ENCODE results near the gene CDH4. TPM values are rescaled to one million over a fixed set of nuclear protein-coding genes. Genes with fewer than 3 reads are reported as not detected.

Gene CDH4
- total RNA-seq, 1 experiment from 2014 or later = not detected

GRCh38 chr20:61369731-61370520, 117.9 kb downstream of the CDH4 start:
- Histone ChIP-seq H3K9me3 (ENCODE audit: low read length) (no peaks in the 10 kb centered on the region), H3K4me1 (ENCODE audit: low read length) (no peaks in the 10 kb centered on the region), H3K9me2 (replicated peaks; ENCODE audit: insufficient read depth, low read length) (no peaks in the 10 kb centered on the region), H3K9ac (ENCODE audit: low read length) (no peak overlapping the region), H3K27ac (ENCODE audit: low read length) (no peak overlapping the region), H3K27me3 (ENCODE audit: low read length) (no peaks in the 10 kb centered on the region), H3K4me2 (ENCODE audit: low read depth, low read length, poor library complexity, severe bottlenecking) (no peak overlapping the region), H3K79me2 (ENCODE audit: low read length) (no peaks in the 10 kb centered on the region), H3K4me3 (ENCODE audit: low read length) (no peak overlapping the region), H2AFZ (ENCODE audit: low read length) (no peak overlapping the region), H3K36me3 (ENCODE audit: insufficient read depth, low read length) (no peaks in the 10 kb centered on the region), H4K20me1 (ENCODE audit: insufficient read depth, low read depth, low read length) (no peaks in the 10 kb centered on the region)
- DNase-seq = no peak

- no peak overlapping the region for H3K4me2 ChIP-seq (ENCODE audit: low read depth, low read length, poor library complexity, severe bottlenecking)
- no peaks in the 10 kb centered on the region for H3K9me3 ChIP-seq (ENCODE audit: low read length)
- H3K27ac ChIP-seq (ENCODE audit: low read length) = no peak overlapping the region
- no peaks in the 10 kb centered on the region for H3K36me3 ChIP-seq (ENCODE audit: insufficient read depth, low read length)
- H3K9me2 ChIP-seq (replicated peaks; ENCODE audit: insufficient read depth, low read length) = no peaks in the 10 kb centered on the region
- DNase-seq = no peak
- H2AFZ ChIP-seq (ENCODE audit: low read length) = no peak overlapping the region
- H3K4me1 ChIP-seq (ENCODE audit: low read length) = no peaks in the 10 kb centered on the region
- H3K27me3 ChIP-seq (ENCODE audit: low read length) = no peaks in the 10 kb centered on the region
- H4K20me1 ChIP-seq (ENCODE audit: insufficient read depth, low read depth, low read length) = no peaks in the 10 kb centered on the region
- no peaks in the 10 kb centered on the region for H3K79me2 ChIP-seq (ENCODE audit: low read length)
- H3K4me3 ChIP-seq (ENCODE audit: low read length) = no peak overlapping the region
- no peak overlapping the region for H3K9ac ChIP-seq (ENCODE audit: low read length)
Measured at GRCh38 chr20:61370841-61371303, 118.8 kb downstream of the CDH4 start.

- Histone ChIP-seq H3K4me3 (ENCODE audit: low read length) (no peak overlapping the region), H3K27ac (ENCODE audit: low read length) (no peak overlapping the region), H3K9ac (ENCODE audit: low read length) (no peak overlapping the region), H3K4me1 (ENCODE audit: low read length) (no peaks in the 10 kb centered on the region), H4K20me1 (ENCODE audit: insufficient read depth, low read depth, low read length) (no peaks in the 10 kb centered on the region), H3K9me2 (replicated peaks; ENCODE audit: insufficient read depth, low read length) (no peaks in the 10 kb centered on the region), H3K4me2 (ENCODE audit: low read depth, low read length, poor library complexity, severe bottlenecking) (no peak overlapping the region), H3K27me3 (ENCODE audit: low read length) (no peaks in the 10 kb centered on the region), H3K36me3 (ENCODE audit: insufficient read depth, low read length) (no peaks in the 10 kb centered on the region), H2AFZ (ENCODE audit: low read length) (no peak overlapping the region), H3K79me2 (ENCODE audit: low read length) (no peaks in the 10 kb centered on the region), H3K9me3 (ENCODE audit: low read length) (no peaks in the 10 kb centered on the region)
- DNase-seq = no peak
Measured at GRCh38 chr20:61371501-61372136, 119.6 kb downstream of the CDH4 start.

- Histone ChIP-seq H3K27ac (ENCODE audit: low read length) (no peak overlapping the region), H3K9ac (ENCODE audit: low read length) (no peak overlapping the region), H3K4me2 (ENCODE audit: low read depth, low read length, poor library complexity, severe bottlenecking) (no peak overlapping the region), H4K20me1 (ENCODE audit: insufficient read depth, low read depth, low read length) (no peaks in the 10 kb centered on the region), H3K27me3 (ENCODE audit: low read length) (no peaks in the 10 kb centered on the region), H3K79me2 (ENCODE audit: low read length) (no peaks in the 10 kb centered on the region), H3K4me3 (ENCODE audit: low read length) (no peak overlapping the region), H2AFZ (ENCODE audit: low read length) (no peak overlapping the region), H3K36me3 (ENCODE audit: insufficient read depth, low read length) (no peaks in the 10 kb centered on the region), H3K9me2 (replicated peaks; ENCODE audit: insufficient read depth, low read length) (no peaks in the 10 kb centered on the region), H3K4me1 (ENCODE audit: low read length) (no peaks in the 10 kb centered on the region), H3K9me3 (ENCODE audit: low read length) (no peaks in the 10 kb centered on the region)
- DNase-seq = no peak
Measured at GRCh38 chr20:61372137-61373054, 120.3 kb downstream of the CDH4 start.

GRCh38 chr20:61373055-61373399, 121.0 kb downstream of the CDH4 start:
- no peak overlapping the region for H3K27ac ChIP-seq (ENCODE audit: low read length)
- H3K9ac ChIP-seq (ENCODE audit: low read length) = no peak overlapping the region
- no peaks in the 10 kb centered on the region for H3K27me3 ChIP-seq (ENCODE audit: low read length)
- no peak overlapping the region for H2AFZ ChIP-seq (ENCODE audit: low read length)
- H3K36me3 ChIP-seq (ENCODE audit: insufficient read depth, low read length) = no peaks in the 10 kb centered on the region
- H3K4me2 ChIP-seq (ENCODE audit: low read depth, low read length, poor library complexity, severe bottlenecking) = no peak overlapping the region
- no peaks in the 10 kb centered on the region for H3K9me3 ChIP-seq (ENCODE audit: low read length)
- H3K9me2 ChIP-seq (replicated peaks; ENCODE audit: insufficient read depth, low read length) = no peaks in the 10 kb centered on the region
- no peaks in the 10 kb centered on the region for H3K4me1 ChIP-seq (ENCODE audit: low read length)
- H3K79me2 ChIP-seq (ENCODE audit: low read length) = no peaks in the 10 kb centered on the region
- no peaks in the 10 kb centered on the region for H4K20me1 ChIP-seq (ENCODE audit: insufficient read depth, low read depth, low read length)
- DNase-seq = no peak
- no peak overlapping the region for H3K4me3 ChIP-seq (ENCODE audit: low read length)

- H3K36me3 ChIP-seq (ENCODE audit: insufficient read depth, low read length) = no peaks in the 10 kb centered on the region
- H3K9ac ChIP-seq (ENCODE audit: low read length) = no peak overlapping the region
- H3K4me2 ChIP-seq (ENCODE audit: low read depth, low read length, poor library complexity, severe bottlenecking) = no peak overlapping the region
- DNase-seq = no peak
- no peaks in the 10 kb centered on the region for H3K4me1 ChIP-seq (ENCODE audit: low read length)
- no peak overlapping the region for H3K27ac ChIP-seq (ENCODE audit: low read length)
- H3K27me3 ChIP-seq (ENCODE audit: low read length) = no peaks in the 10 kb centered on the region
- H3K79me2 ChIP-seq (ENCODE audit: low read length) = no peaks in the 10 kb centered on the region
- no peaks in the 10 kb centered on the region for H3K9me3 ChIP-seq (ENCODE audit: low read length)
- no peaks in the 10 kb centered on the region for H3K9me2 ChIP-seq (replicated peaks; ENCODE audit: insufficient read depth, low read length)
- no peaks in the 10 kb centered on the region for H4K20me1 ChIP-seq (ENCODE audit: insufficient read depth, low read depth, low read length)
- no peak overlapping the region for H3K4me3 ChIP-seq (ENCODE audit: low read length)
- no peak overlapping the region for H2AFZ ChIP-seq (ENCODE audit: low read length)
Measured at GRCh38 chr20:61373956-61374545, 122.0 kb downstream of the CDH4 start.

- no peaks in the 10 kb centered on the region for H3K4me1 ChIP-seq (ENCODE audit: low read length)
- H2AFZ ChIP-seq (ENCODE audit: low read length) = no peak overlapping the region
- DNase-seq = no peak
- H3K9ac ChIP-seq (ENCODE audit: low read length) = no peak overlapping the region
- H3K9me3 ChIP-seq (ENCODE audit: low read length) = no peaks in the 10 kb centered on the region
- no peaks in the 10 kb centered on the region for H3K9me2 ChIP-seq (replicated peaks; ENCODE audit: insufficient read depth, low read length)
- H3K27ac ChIP-seq (ENCODE audit: low read length) = no peak overlapping the region
- no peak overlapping the region for H3K4me3 ChIP-seq (ENCODE audit: low read length)
- H4K20me1 ChIP-seq (ENCODE audit: insufficient read depth, low read depth, low read length) = no peaks in the 10 kb centered on the region
- no peaks in the 10 kb centered on the region for H3K27me3 ChIP-seq (ENCODE audit: low read length)
- no peak overlapping the region for H3K4me2 ChIP-seq (ENCODE audit: low read depth, low read length, poor library complexity, severe bottlenecking)
- H3K79me2 ChIP-seq (ENCODE audit: low read length) = no peaks in the 10 kb centered on the region
- H3K36me3 ChIP-seq (ENCODE audit: insufficient read depth, low read length) = no peaks in the 10 kb centered on the region
Measured at GRCh38 chr20:61376541-61377240, 124.6 kb downstream of the CDH4 start.

All from Karpas-422 (cell line).